Mesothelial cell of epicardium (in vitro differentiated cells): ENCODE results near the gene CPLANE1. TPM values are rescaled to one million over a fixed set of nuclear protein-coding genes. Genes with fewer than 3 reads are reported as not detected.

Experiments
- DNase-seq, 2 experiments: peaks; one replicate each; pipeline ENCODE4 v3.0.0; 2021; ENCODE audit warnings: low spot score in 2 of 2; ENCODE audit not compliant: unreplicated experiment in 2 of 2
- H3K27ac Mint-ChIP-seq: 2 replicates; pipeline ENCODE4 v1.8.0; 2021; ENCODE audit warnings: mixed read lengths
- H3K27me3 Mint-ChIP-seq: 2 replicates; pipeline ENCODE4 v1.8.0; 2021; ENCODE audit warnings: low read depth, mixed read lengths
- H3K36me3 Mint-ChIP-seq: 2 replicates; pipeline ENCODE4 v1.8.0; 2021; ENCODE audit warnings: mixed read lengths
- H3K4me1 Mint-ChIP-seq: 2 replicates; pipeline ENCODE4 v1.8.0; 2021; ENCODE audit warnings: mixed read lengths
- H3K4me3 Mint-ChIP-seq: 2 replicates; pipeline ENCODE4 v1.8.0; 2021; ENCODE audit warnings: mild to moderate bottlenecking, moderate library complexity, mixed read lengths
- H3K9me3 Mint-ChIP-seq: 2 replicates; pipeline ENCODE4 v1.8.0; 2021; ENCODE audit warnings: mixed read lengths
- CTCF ChIP-seq: fragments of 200-600 bp; sonication (generic); IDR thresholded peaks from one replicate; pipeline ENCODE4 v1.5.0; 2021; ENCODE audit warnings: antibody characterized with exemption; ENCODE audit not compliant: unreplicated experiment
- total RNA-seq: library from RNA; stranded (reverse); gene quantifications from 3 replicates; pipeline ENCODE4 v1.2.1, GENCODE V29; 2021

CPLANE1 gene
- total RNA-seq, 1 donor from 2014 or later = 32.3 TPM

GRCh38 chr5:37190592-37190991, 58.6 kb downstream of the CPLANE1 start:
- H3K4me3 Mint-ChIP-seq = no peak overlapping the region
- no peaks in the 10 kb centered on the region for H3K27me3 Mint-ChIP-seq
- H3K27ac Mint-ChIP-seq = no peak overlapping the region
- no peak for DNase-seq
- H3K9me3 Mint-ChIP-seq = no peaks in the 10 kb centered on the region
- H3K36me3 Mint-ChIP-seq = peaks cover 24% of the 10 kb centered on the region
- TF ChIP-seq CTCF = no peak
- H3K4me1 Mint-ChIP-seq = no peaks in the 10 kb centered on the region

GRCh38 chr5:37189355-37189754, 59.8 kb downstream of the CPLANE1 start:
- DNase-seq = no peak
- no peak for TF ChIP-seq CTCF
- Mint-ChIP-seq H3K27ac (no peak overlapping the region), H3K4me3 (no peak overlapping the region), H3K4me1 (no peaks in the 10 kb centered on the region), H3K27me3 (no peaks in the 10 kb centered on the region), H3K36me3 (peaks cover 26% of the 10 kb centered on the region), H3K9me3 (no peaks in the 10 kb centered on the region)

- H3K9me3 Mint-ChIP-seq = no peaks in the 10 kb centered on the region
- H3K4me3 Mint-ChIP-seq = no peak overlapping the region
- TF ChIP-seq CTCF = no peak
- peaks cover 28% of the 10 kb centered on the region for H3K36me3 Mint-ChIP-seq
- H3K27me3 Mint-ChIP-seq = no peaks in the 10 kb centered on the region
- H3K4me1 Mint-ChIP-seq = no peaks in the 10 kb centered on the region
- no peak overlapping the region for H3K27ac Mint-ChIP-seq
- DNase-seq = no peak
Measured at GRCh38 chr5:37187465-37187977, 61.7 kb downstream of the CPLANE1 start.

- no peaks in the 10 kb centered on the region for H3K4me1 Mint-ChIP-seq
- peaks cover 33% of the 10 kb centered on the region for H3K36me3 Mint-ChIP-seq
- H3K27me3 Mint-ChIP-seq = no peaks in the 10 kb centered on the region
- H3K9me3 Mint-ChIP-seq = no peaks in the 10 kb centered on the region
- DNase-seq = no peak
- H3K4me3 Mint-ChIP-seq = no peak overlapping the region
- no peak overlapping the region for H3K27ac Mint-ChIP-seq
- no peak for TF ChIP-seq CTCF
Measured at GRCh38 chr5:37184748-37185364, 64.3 kb downstream of the CPLANE1 start.

GRCh38 chr5:37182667-37183066, 66.5 kb downstream of the CPLANE1 start:
- no peaks in the 10 kb centered on the region for H3K4me1 Mint-ChIP-seq
- H3K27ac Mint-ChIP-seq = no peak overlapping the region
- peaks cover 28% of the 10 kb centered on the region for H3K36me3 Mint-ChIP-seq
- H3K9me3 Mint-ChIP-seq = no peaks in the 10 kb centered on the region
- H3K4me3 Mint-ChIP-seq = no peak overlapping the region
- no peak for TF ChIP-seq CTCF
- DNase-seq = no peak
- no peaks in the 10 kb centered on the region for H3K27me3 Mint-ChIP-seq

- no peak overlapping the region for H3K4me3 Mint-ChIP-seq
- no peaks in the 10 kb centered on the region for H3K9me3 Mint-ChIP-seq
Measured at GRCh38 chr5:37174928-37175327, 74.2 kb downstream of the CPLANE1 start.

More at GRCh38 chr5:37174928-37175327, 74.2 kb downstream of the CPLANE1 start:
- TF ChIP-seq CTCF = no peak
- Mint-ChIP-seq H3K27me3 (no peaks in the 10 kb centered on the region), H3K4me1 (no peaks in the 10 kb centered on the region), H3K27ac (no peak overlapping the region), H3K36me3 (peaks cover 27% of the 10 kb centered on the region)
- DNase-seq = no peak
